Karpas-422 (cell line): ENCODE measurements around the gene EFCAB8. TPM values are rescaled to one million over a fixed set of nuclear protein-coding genes. Genes with fewer than 3 reads are reported as not detected.

Experiments used
- DNase-seq: peaks from one replicate; pipeline ENCODE4 v3.0.0-alpha.2; 2015
- H2AFZ ChIP-seq: fragments of 200-600 bp; sonication (generic); 2 replicates; pipeline ENCODE4 v1.6.1; 2014; ENCODE audit warnings: antibody characterized with exemption, low read length, mixed read lengths
- H3K27ac ChIP-seq: fragments of 200-600 bp; sonication (generic); 2 replicates; pipeline ENCODE4 v1.5.1; 2014; ENCODE audit warnings: mild to moderate bottlenecking, low read length, moderate library complexity
- H3K27me3 ChIP-seq: fragments of 200-600 bp; sonication (generic); 2 replicates; pipeline ENCODE4 v1.6.1; 2014; ENCODE audit warnings: low read length, mixed read lengths
- H3K36me3 ChIP-seq: fragments of 200-600 bp; sonication (generic); 2 replicates; pipeline ENCODE4 v1.6.1; 2014; ENCODE audit warnings: low read length, mixed read lengths; ENCODE audit not compliant: insufficient read depth
- H3K4me1 ChIP-seq: fragments of 200-600 bp; sonication (generic); 2 replicates; pipeline ENCODE4 v1.6.1; 2014; ENCODE audit warnings: mild to moderate bottlenecking, low read length, mixed read lengths
- H3K4me2 ChIP-seq: fragments of 200-600 bp; sonication (generic); 2 replicates; pipeline ENCODE4 v1.6.1; 2014; ENCODE audit warnings: low read length, low read depth, mild to moderate bottlenecking; ENCODE audit not compliant: poor library complexity, severe bottlenecking
- H3K4me3 ChIP-seq: fragments of 200-600 bp; sonication (generic); 2 replicates; pipeline ENCODE4 v1.5.1; 2014; ENCODE audit warnings: mild to moderate bottlenecking, antibody characterized with exemption, low read length, mixed read lengths
- H3K79me2 ChIP-seq: fragments of 200-600 bp; sonication (generic); 2 replicates; pipeline ENCODE4 v1.6.1; 2014; ENCODE audit warnings: mild to moderate bottlenecking, low read length, mixed read lengths
- H3K9ac ChIP-seq: fragments of 200-600 bp; sonication (generic); 2 replicates; pipeline ENCODE4 v1.6.0; 2014; ENCODE audit warnings: low read length
- H3K9me2 ChIP-seq: fragments of 200-600 bp; sonication (generic), shearing (Covaris generic); replicated peaks from 2 replicates; pipeline ENCODE4 v1.6.0; 2014; ENCODE audit warnings: mild to moderate bottlenecking, low read length, moderate library complexity; ENCODE audit not compliant: insufficient read depth
- H3K9me3 ChIP-seq: fragments of 300-700, 200-600 bp; sonication (generic); 2 replicates; pipeline ENCODE4 v1.6.1; 2014; ENCODE audit warnings: low read length, mixed read lengths
- H4K20me1 ChIP-seq: fragments of 200-600 bp; sonication (generic); 2 replicates; pipeline ENCODE4 v1.6.1; 2014; ENCODE audit warnings: mild to moderate bottlenecking, antibody characterized with exemption, low read length, low read depth; ENCODE audit not compliant: insufficient read depth
- total RNA-seq: library from RNA; depleted of rRNA; stranded (reverse); fragments of >200 nt; shearing (Covaris generic); gene quantifications from 2 replicates; pipeline ENCODE4 v1.2.3, GENCODE V29; 2014; ENCODE audit warnings: low replicate concordance; rRNA removed

The EFCAB8 gene
- total RNA-seq, result 0.25 and 1.2 TPM in 2 replicates

GRCh38 chr20:32858701-32859372 is at the start of gene EFCAB8:
TSS of gene EFCAB8 (plus strand) at chr20:32858923. CDS start at chr20:32863793, 4,870 bp downstream.
- no peaks in the 10 kb centered on the region for H3K9me2 ChIP-seq
- no peak within 1 kb of the TSS for H3K27ac ChIP-seq
- no peak within 1 kb of the TSS for H2AFZ ChIP-seq
- no peaks in the 10 kb centered on the region for H4K20me1 ChIP-seq
- no peaks in the 10 kb centered on the region for H3K4me1 ChIP-seq
- H3K9ac ChIP-seq, result no peak within 1 kb of the TSS
- 0 out of 2 replicates have a peak, but pooled peaks cover 10% of the 10 kb centered on the region for H3K36me3 ChIP-seq
- DNase-seq, result no peak
- 0 out of 2 replicates have a peak, but pooled peaks cover 4% of the 10 kb centered on the region for H3K79me2 ChIP-seq
- H3K4me2 ChIP-seq, result no peak within 1 kb of the TSS
- no peaks in the 10 kb centered on the region for H3K9me3 ChIP-seq
- no peaks in the 10 kb centered on the region for H3K27me3 ChIP-seq
- H3K4me3 ChIP-seq, result no peak within 1 kb of the TSS

GRCh38 chr20:32809907-32810306 is 48.8 kb upstream of the EFCAB8 start:
- Histone ChIP-seq H3K4me2 (no peak overlapping the region), H4K20me1 (no peaks in the 10 kb centered on the region), H3K9me3 (no peaks in the 10 kb centered on the region), H3K27ac (no peak overlapping the region), H3K4me1 (peaks cover 18% of the 10 kb centered on the region), H3K4me3 (no peak overlapping the region), H3K79me2 (no peaks in the 10 kb centered on the region), H3K9me2 (no peaks in the 10 kb centered on the region), H3K9ac (no peak overlapping the region), H3K27me3 (no peaks in the 10 kb centered on the region), H3K36me3 (no peaks in the 10 kb centered on the region), H2AFZ (no peak overlapping the region)
- no peak for DNase-seq

GRCh38 chr20:32810941-32811340 is 47.8 kb upstream of the EFCAB8 start:
- no peaks in the 10 kb centered on the region for H3K9me2 ChIP-seq
- H2AFZ ChIP-seq, result no peak overlapping the region
- no peak overlapping the region for H3K4me2 ChIP-seq
- H4K20me1 ChIP-seq, result no peaks in the 10 kb centered on the region
- H3K4me3 ChIP-seq, result no peak overlapping the region
- no peaks in the 10 kb centered on the region for H3K9me3 ChIP-seq
- DNase-seq, result no peak
- no peaks in the 10 kb centered on the region for H3K36me3 ChIP-seq
- peaks cover 18% of the 10 kb centered on the region for H3K4me1 ChIP-seq
- no peak overlapping the region for H3K9ac ChIP-seq
- no peaks in the 10 kb centered on the region for H3K79me2 ChIP-seq
- no peak overlapping the region for H3K27ac ChIP-seq
- H3K27me3 ChIP-seq, result no peaks in the 10 kb centered on the region

- no peak overlapping the region for H2AFZ ChIP-seq
These were observed 46.8 kb upstream of the EFCAB8 start for GRCh38 chr20:32811886-32812285.

GRCh38 chr20:32819992-32820697 is 38.6 kb upstream of the EFCAB8 start:
- Histone ChIP-seq H3K79me2 (peaks cover 52% of the 10 kb centered on the region), H3K4me2 (peak overlapping the region; percentile 98), H3K4me1 (peaks cover 18% of the 10 kb centered on the region), H3K9me3 (no peaks in the 10 kb centered on the region), H3K27me3 (no peaks in the 10 kb centered on the region), H3K9ac (peak overlapping the region; percentile 90), H4K20me1 (peaks cover 48% of the 10 kb centered on the region), H3K4me3 (peak overlapping the region; percentile 96), H2AFZ (no peak overlapping the region; the same call in 1 of the 2 replicates), H3K9me2 (no peaks in the 10 kb centered on the region), H3K36me3 (no peaks in the 10 kb centered on the region; the same call in 1 of the 2 replicates), H3K27ac (peak overlapping the region; percentile 5; the same call in 1 of the 2 replicates)
- DNase-seq, result peak; percentile 94

More at GRCh38 chr20:32811886-32812285, 46.8 kb upstream of the EFCAB8 start:
- Histone ChIP-seq H4K20me1 (no peaks in the 10 kb centered on the region), H3K9ac (no peak overlapping the region), H3K4me3 (no peak overlapping the region), H3K9me2 (no peaks in the 10 kb centered on the region), H3K4me2 (no peak overlapping the region), H3K27ac (no peak overlapping the region), H3K27me3 (no peaks in the 10 kb centered on the region), H3K9me3 (no peaks in the 10 kb centered on the region), H3K4me1 (peaks cover 18% of the 10 kb centered on the region), H3K79me2 (no peaks in the 10 kb centered on the region), H3K36me3 (no peaks in the 10 kb centered on the region)
- no peak for DNase-seq

GRCh38 chr20:32820698-32821377 is 37.9 kb upstream of the EFCAB8 start:
- Histone ChIP-seq H4K20me1 (peaks cover 50% of the 10 kb centered on the region), H3K27me3 (no peaks in the 10 kb centered on the region), H3K27ac (peak overlapping the region; percentile 5; the same call in 1 of the 2 replicates), H3K4me2 (peak overlapping the region; percentile 98), H3K79me2 (peaks cover 58% of the 10 kb centered on the region), H3K9me3 (no peaks in the 10 kb centered on the region), H2AFZ (no peak overlapping the region), H3K4me1 (peaks cover 18% of the 10 kb centered on the region), H3K4me3 (peak overlapping the region; percentile 96), H3K36me3 (no peaks in the 10 kb centered on the region; the same call in 1 of the 2 replicates), H3K9me2 (no peaks in the 10 kb centered on the region), H3K9ac (peak overlapping the region; percentile 90)
- DNase-seq, result peak; percentile 45

- no peak for DNase-seq
- Histone ChIP-seq H3K9me2 (no peaks in the 10 kb centered on the region), H3K4me1 (peaks cover 23% of the 10 kb centered on the region), H3K27me3 (no peaks in the 10 kb centered on the region), H3K36me3 (peaks cover 7% of the 10 kb centered on the region), H3K4me2 (peak overlapping the region; percentile 98), H3K79me2 (peaks cover 68% of the 10 kb centered on the region), H3K9me3 (no peaks in the 10 kb centered on the region), H3K9ac (no peak overlapping the region; the same call in 1 of the 2 replicates), H3K4me3 (no peak overlapping the region), H2AFZ (no peak overlapping the region), H4K20me1 (peaks cover 57% of the 10 kb centered on the region), H3K27ac (no peak overlapping the region)
These were observed 36.5 kb upstream of the EFCAB8 start for GRCh38 chr20:32822225-32822624.

GRCh38 chr20:32823078-32823477 is 35.6 kb upstream of the EFCAB8 start:
- Histone ChIP-seq H3K4me2 (no peak overlapping the region), H3K79me2 (peaks cover 77% of the 10 kb centered on the region), H3K4me1 (peaks cover 31% of the 10 kb centered on the region), H3K36me3 (peaks cover 10% of the 10 kb centered on the region), H4K20me1 (peaks cover 59% of the 10 kb centered on the region), H3K9me3 (no peaks in the 10 kb centered on the region), H3K27me3 (no peaks in the 10 kb centered on the region), H3K27ac (no peak overlapping the region), H3K9ac (no peak overlapping the region), H3K4me3 (no peak overlapping the region), H3K9me2 (no peaks in the 10 kb centered on the region), H2AFZ (no peak overlapping the region)
- DNase-seq, result no peak
